GM12891 (cell line): ENCODE results near the gene VWA8.

ENCODE experiments used
- PAX5 ChIP-seq: IDR thresholded peaks from 2 replicates; pipeline ENCODE4 v1.6.1; 2011; ENCODE audit warnings: low read length, moderate library complexity, mild to moderate bottlenecking; ENCODE audit not compliant: insufficient read depth, severe bottlenecking
- POLR2A ChIP-seq: IDR thresholded peaks from 2 replicates; pipeline ENCODE4 v1.6.1; 2011; ENCODE audit warnings: low read depth, low read length, control low read depth
- POLR2AphosphoS5 ChIP-seq: IDR thresholded peaks from 2 replicates; pipeline ENCODE4 v1.6.1; 2011; ENCODE audit warnings: low read depth, low read length, control low read depth
- POU2F2 ChIP-seq: IDR thresholded peaks from 2 replicates; pipeline ENCODE4 v1.6.1; 2011; ENCODE audit warnings: low read depth, mild to moderate bottlenecking, control low read depth, low read length, moderate library complexity
- SPI1 ChIP-seq: IDR thresholded peaks from 2 replicates; pipeline ENCODE4 v1.6.1; 2011; ENCODE audit warnings: low read depth, low read length, control low read depth
- TAF1 ChIP-seq: IDR thresholded peaks from 2 replicates; pipeline ENCODE4 v1.6.1; 2011; ENCODE audit warnings: low read depth, low read length, control low read depth

- no peak for TF ChIP-seq POLR2A
- no peak for TF ChIP-seq TAF1
- no peak for TF ChIP-seq POLR2AphosphoS5
- no peak for TF ChIP-seq SPI1
- no peak for TF ChIP-seq POU2F2
- no peak for TF ChIP-seq PAX5
Observed at GRCh38 chr13:41944635-41945397, 16.1 kb downstream of the VWA8 start.
